HG03442 (cell line): ENCODE results near the gene RELL1.

ENCODE experiments used
- ATAC-seq: cut with Tn5 transposase; IDR thresholded peaks from one replicate; pipeline ENCODE4 v1.9.1; 2021; ENCODE audit warnings: mild to moderate bottlenecking, moderate library complexity; ENCODE audit not compliant: unreplicated experiment

Gene RELL1

DNA sequence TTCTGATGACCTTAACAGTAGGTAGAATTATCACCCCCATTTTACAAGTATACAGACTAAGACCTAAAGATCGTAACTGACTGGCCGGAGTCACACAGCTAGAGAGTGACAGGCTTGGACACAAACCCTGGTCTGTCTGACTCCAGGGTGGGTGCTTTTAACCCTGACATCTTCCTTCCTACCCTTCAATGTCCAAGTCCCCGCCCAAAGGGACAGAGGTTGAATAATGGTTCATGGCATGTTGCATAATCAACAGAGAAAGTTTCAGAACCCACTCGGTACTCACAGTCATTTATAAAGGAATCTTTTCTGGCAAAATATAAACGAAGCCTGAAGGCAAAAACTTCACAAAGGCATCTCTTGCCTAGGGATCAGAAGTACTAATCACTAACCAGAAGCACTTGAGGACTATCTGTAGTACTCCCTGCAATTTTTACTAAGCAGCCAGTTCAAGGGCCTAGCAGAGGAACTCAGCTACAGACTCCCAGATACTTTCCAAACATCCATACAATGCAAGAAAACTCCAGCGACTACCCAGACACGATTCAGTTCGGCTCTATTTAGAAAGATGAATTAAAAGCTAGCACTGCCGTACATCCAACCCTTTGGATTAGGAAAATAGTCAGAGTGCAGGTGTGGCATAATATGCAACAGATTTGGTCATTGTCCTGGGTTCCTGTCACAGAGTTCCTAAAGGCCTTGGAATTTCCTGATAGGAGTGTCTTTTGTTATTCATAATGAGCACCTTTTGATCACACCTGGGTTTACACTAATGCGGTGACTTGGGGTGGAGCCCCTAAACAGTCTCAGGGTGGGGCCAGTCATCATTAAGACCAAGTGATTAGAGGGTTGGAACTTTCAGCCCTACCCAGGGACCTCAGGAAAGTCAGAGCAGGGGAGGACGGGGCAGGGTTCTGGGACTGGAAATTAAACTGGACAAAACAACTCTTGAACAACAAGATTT is 44.0 kb downstream of the RELL1 start:
- ATAC-seq, result no peak

DNA sequence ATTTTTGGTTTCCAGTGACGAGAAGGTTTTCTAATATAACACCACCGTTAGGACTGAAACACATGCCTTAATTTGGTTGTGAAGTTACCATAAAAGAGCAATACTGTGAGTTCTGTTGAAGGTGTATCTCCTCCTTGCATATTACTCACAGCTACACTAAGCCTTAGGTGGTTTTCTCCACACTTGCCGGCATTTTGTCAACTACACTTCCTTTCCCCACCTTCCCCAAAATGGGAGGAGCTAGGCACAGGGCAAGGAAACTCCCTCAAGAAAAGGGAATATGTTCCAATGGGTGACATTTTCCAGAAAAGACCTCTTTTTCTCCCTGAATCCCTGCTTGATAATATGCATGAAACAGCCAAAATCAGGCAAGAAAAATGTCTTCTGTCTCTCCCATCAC is 44.8 kb downstream of the RELL1 start:
- ATAC-seq, result no peak

DNA sequence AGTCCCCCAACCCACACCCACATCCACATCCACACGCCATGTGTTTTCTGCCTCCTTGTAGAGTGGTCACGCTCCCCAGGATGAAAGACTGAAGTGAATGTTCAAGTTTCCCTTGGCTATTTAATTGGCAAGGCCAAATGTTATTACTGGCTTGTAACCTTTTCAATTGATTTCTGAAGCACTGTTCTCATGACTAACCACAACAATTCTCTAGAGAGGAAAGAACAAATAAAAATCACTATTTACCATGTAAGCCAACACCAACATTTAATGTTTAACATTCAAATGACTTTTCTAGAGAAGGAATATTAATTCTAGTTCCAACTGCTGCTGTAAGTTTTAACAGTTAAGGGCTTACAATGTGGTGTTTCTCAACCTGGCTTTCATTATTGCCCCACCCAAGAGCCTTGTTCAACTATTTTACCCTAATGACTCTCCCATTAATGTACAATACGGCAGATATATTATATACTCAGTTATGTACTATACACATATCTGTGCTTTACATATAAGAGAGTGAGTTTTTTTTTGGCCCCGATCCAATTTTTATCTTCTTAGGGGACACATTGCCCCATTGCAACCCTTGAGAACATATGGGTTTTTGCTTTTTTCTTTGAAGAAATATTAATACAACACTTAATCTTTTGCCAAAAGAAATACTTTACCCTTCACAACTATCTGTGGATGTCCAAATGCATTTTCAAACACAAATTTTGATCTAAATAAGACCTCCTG is 46.5 kb downstream of the RELL1 start:
- ATAC-seq, result no peak

DNA sequence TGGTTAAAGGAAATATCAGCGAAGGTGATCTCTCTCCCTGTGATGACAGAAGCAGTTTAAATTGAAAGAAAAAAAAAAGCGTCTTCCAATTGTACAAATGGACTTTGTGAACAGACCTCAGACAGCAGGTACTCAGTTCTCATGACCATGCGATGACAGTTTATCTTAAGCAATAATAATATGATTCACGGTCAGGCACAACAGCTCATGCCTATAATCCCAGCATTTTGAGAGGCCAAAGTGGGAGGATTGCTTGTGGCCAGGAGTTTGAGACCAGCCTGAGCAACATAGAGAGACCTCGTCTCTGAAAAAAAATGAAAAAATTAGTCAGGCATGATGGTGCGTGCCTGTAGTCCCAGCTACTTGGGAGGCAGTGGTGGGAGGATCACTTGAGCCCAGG is 51.0 kb downstream of the RELL1 start:
- ATAC-seq, result no peak

DNA sequence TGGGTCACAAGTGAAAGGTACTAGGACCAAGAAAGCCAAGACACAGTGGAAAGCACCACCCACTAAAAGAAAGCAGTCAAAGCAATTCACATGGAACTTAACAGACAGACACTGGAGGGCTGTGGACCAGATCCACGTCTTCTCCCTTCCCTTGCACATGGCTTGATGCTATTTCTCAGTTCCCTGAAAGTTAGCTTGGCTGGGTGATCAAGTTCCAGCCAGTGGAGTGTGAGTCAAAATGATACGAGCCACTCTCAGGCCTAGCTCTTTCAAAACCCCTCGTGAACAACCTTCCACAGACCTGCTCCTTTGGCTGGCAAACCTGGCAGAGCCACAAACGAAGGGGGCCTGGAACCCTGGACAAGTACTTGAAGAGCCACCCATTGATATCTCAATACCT is 52.0 kb downstream of the RELL1 start:
- ATAC-seq, result no peak

DNA sequence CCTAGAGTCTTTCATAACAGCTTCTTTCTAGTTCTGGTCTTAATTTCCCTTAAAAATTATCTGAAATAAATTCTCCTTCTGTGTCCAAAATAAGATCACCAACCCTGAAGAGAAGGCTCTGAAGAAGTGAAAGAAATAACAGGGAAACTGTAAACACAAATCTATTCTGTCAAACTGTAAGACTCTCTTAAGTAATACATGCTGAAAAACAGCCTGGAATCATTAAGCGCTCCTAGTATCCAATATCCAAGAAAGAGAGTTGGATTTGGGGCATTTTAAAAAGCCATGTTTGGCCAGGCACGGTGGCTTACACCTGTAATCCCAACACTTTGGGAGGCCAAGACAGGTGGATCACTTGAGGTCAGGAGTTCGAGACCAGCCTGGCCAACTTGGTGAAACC is 53.3 kb downstream of the RELL1 start:
- ATAC-seq, result no peak

DNA sequence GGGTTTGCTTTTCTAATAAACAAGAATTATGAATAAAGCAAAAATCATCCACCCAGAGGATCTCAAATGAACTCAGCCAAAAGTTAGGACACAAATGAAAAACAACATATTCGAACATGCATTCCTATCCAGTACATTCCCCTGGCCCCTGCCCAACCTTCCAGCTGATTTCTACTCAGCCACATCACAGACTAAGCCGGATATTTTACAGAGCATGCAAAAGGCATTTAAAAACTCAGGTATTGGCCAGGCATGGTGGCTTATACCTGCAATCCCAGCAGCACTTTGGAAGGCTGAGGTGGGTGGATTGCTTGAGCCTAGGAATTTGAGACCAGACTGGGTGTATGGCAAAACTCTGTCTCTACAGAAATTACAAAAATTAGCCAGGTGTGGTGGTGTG is 54.6 kb downstream of the RELL1 start:
- ATAC-seq, result no peak

DNA sequence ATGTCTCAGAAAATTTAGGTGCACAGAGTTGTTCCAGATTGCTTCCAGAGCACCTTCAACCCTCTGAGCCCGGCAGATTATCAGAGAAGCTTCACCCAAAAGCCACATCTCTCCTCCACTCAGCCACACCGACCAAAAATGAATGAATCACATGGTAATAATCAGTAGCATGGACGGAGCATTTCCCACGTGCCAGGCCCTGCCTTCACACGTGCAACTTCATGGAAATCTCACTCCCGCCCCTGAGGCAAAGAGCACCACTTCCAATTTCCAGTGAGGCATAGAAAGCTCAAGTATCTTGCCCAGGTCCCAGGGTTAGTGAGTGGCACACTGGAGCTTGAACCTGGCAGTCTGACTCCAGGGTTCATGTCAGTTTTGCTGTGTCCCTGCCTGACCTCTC is 56.5 kb downstream of the RELL1 start:
- no peak for ATAC-seq

DNA sequence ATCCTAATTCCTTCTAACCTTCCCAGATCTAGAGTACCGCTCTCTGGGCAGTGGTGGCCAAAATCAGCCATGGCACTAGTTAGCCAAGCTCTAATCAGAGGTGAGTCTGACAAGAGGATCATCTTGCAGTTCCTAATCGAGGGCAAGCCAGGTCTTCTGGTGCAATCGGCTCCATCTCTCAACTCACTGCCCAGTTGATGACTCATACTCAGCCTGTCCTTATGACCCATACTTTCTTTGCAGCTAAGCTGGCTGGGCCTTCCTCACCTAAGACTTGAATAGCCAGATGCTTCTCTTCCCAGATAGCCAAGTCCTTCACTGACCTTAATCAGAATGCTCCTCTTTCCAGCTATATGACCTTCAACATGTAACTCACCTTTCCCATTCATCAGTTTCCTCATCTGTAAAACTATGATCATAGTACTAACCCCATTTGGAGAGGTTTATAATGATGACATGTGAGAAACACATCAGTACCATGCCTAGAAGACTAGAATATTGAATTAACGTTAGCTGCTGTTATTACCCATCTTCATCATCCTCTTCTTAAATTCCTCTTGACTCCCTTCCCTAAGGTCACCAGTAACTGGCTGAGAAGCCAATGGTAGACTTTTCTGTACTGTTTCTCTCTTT is 57.1 kb downstream of the RELL1 start:
- no peak for ATAC-seq

DNA sequence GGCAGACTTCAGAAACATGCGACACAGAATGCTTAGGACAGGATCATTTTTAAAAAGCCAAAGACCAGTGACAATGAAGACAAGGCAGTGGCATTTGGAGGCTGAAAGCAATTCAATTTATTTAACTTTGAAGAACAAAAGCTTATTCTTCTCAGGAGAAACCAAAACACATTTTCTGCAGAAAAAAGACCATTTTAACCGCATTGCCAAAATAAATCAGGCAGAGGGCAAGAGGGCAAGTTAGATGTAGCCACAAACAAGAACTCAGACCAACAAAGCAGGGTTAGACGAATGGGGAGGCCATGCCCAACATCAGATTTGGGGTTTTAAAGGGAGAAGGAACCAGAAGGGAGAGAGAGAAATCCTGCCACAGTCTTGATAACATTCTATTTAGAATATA is 58.9 kb downstream of the RELL1 start:
- no peak for ATAC-seq

DNA sequence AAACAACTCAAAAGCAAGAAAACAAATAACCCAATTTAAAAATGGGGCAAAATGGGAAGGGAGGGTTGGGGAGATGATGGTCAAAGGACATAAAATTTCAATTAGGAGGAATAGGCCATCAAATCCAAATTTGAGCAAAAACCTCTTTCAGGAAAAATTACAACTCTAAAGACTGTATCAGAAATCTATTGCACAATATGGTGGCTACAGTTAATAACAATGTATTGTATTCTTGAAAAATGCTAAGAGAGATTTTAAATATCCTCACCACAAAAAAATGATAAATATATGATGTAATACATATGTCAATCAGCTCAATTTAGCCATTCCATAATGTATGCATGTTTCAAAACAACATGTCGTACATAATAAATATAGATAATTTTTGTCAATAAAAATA is 60.7 kb downstream of the RELL1 start:
- ATAC-seq, result no peak

DNA sequence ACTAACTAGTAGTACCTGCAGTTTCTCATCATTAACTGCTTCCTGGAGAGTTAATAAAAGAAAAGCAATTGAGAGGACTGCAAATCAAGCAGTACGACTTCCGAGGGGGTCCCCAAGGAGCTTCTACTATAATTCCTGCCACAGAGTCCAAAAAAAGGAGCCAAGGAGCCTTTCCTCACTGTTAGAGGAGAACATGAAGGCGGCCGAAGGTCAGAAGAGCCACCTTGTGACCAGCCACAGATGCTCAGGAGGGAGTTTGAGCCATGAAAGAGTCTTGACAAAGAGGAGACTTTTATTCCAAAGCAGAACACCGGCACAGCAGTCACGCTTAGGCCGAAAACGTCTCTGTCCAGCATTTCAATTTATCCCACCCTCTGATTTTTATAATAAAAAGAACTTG is 62.2 kb downstream of the RELL1 start:
- no peak for ATAC-seq

DNA sequence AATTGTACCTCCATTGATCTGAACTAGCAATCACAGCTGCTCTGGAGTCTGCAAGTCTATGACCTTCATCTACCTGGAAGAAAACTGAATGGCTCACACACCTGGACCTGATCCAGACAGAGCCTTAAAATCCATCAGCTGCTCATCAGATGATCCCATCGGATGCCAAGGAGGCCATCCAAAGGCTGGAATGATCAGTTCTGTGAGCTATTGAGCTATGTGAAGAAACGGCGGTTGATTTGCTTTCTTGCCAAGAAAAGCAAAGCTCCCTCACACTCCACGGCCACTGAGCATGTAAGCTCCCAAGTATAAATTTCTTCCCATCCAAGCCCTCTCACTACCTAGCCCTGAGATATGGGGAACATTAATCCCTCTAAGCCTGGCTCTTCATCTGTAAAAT is 63.1 kb downstream of the RELL1 start:
- ATAC-seq, result no peak

DNA sequence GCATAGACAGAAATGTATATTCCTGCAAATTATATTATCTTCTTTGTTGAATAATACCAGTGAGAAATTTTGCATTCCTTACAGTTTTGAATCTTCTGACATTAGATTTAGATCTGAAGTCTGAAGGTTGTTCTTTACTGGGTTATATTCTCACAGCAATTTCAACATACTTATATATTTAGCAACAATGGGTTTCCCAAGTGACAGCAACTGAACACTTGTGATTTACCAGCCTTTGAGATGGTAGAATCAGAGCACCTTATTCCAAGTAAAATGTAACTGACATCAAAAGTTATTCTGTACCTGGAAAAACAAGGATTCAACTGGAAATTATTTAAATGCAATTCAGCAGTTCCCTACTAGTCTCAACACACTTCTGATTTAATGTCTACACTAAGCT is 66.0 kb downstream of the RELL1 start:
- no peak for ATAC-seq

DNA sequence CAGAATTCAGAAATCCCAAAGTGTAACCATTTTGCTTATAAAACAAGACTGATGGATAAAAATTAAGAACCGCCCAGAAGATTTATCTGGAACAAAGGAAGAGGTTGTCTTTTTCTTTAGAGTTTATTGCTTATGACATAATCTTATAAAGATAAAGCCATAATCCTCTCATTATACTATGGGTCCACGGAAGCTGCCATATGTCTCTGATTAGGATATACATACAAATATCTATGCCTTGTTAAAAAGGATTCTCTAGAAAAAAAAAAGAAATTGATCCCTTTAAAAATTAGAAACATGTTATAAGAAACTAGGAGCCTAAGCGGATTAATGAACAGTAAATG is 70.5 kb downstream of the RELL1 start:
- ATAC-seq, result no peak

DNA sequence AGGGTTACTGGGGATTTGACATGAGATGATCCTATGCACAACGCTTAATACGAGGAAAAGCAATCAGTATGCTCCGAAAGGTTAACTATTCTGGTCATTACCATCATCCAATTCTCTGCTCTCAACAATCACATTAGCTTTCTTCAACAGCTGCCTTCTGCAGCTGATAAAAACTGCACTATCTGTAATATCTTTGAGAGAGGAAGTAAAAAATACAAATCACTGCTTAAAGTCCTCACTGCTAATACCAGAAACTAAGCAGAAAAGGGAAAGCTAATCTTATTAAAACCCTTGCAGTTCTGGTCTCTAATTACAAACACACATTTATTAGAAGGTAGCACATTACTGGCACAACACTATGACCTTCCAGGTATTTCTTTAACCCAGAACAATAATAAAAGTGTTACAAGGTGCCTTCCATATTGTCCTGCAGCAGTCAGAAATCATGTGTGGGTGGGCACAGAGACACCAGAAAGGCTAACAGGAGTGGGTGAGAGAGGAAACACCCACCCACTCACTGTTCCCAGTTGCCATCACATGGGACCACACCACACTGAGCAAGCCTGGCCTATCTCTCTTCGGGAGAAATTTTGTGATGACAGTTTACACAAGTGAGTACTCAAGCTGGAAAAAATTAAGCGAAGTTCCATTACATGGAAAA is 71.0 kb downstream of the RELL1 start:
- no peak for ATAC-seq

DNA sequence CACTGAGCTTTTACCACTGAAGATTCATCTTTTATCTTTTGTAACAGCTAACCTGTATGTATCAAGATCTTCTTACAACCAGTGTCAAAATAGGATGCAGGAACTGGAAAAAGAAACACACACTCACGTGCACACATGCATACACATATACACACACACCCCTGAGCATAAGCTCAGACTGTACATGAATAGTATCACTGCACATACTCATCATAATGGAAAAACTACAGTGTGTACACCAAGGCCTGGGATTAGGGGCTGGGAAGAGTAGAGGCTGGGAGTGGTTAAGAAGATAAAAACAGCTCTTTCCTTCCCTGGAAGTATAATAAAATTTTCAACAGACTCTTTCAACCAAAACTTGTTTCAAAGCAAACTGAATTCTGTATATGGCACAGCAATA is 73.4 kb downstream of the RELL1 start:
- ATAC-seq, result no peak

DNA sequence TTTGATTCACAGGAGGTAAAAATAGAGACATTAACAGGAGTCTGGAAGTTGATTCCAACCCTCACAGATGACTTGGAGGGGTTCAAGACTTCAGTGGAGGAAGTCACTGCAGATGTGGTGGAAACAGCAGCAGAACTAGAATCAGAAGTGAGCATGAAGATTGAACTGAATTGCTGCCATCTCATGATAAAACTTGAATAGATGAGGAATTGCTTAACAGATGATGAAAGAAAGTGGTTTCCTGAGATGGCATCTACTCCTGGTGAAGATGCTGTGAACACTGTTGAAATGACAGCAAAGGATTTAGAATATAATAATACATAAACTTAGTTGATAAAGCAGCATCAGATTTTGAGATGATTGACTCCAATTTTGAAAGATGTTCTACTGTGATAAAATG is 76.5 kb downstream of the RELL1 start:
- ATAC-seq, result no peak

DNA sequence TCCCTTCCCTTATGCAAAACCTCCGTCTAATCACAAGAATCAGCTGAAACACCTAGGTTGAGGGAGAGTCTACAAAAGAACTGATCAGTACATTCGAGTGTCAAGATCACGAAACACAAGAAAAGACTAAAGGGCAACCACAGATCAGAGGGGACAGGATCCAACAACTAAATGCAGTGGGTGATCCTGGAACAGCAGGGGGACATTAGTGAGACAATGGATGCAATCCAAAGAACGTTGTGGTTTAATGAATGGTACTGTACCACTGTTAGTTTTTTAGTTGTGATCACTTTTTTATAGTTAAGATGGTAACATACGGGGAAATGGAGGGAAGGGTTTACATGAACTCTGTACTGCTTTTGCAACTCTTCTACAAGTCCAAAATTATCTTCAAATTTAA is 79.2 kb downstream of the RELL1 start:
- no peak for ATAC-seq

DNA sequence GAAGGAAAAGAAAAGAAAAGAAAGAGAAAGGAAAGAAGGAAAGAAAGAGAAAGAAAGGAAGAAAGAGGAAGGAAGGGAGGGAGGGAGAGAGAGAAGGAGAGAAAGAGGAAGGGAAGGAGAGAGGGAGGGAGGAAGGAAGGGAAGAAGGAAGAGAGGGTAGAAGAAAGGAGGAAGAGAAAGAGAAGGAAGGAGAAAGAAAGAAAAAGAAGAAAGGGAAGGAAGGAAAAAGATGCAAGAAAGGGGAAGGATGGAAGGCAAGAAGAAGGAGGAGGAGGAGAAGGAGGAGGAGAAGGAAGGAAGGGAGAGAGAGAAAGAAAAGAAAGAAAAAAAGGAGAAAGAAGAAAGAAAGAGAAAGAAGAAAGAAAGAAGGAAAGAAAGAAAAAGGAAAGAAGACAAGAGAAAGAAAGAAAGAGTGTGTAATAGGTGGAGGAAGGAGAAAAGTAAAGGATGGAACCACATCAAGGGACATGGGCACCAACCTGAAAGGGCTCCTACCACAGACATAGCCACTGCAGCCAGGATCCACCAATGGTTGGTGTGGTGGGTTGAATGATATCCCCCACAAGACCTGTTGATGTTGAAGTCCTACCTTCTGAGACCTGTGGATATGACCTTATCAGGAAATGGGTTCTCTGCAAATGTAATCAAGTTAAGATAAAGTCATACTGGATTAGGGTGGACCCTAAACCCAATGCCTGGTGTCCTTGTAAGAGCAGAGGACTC is 80.2 kb downstream of the RELL1 start:
- no peak for ATAC-seq

DNA sequence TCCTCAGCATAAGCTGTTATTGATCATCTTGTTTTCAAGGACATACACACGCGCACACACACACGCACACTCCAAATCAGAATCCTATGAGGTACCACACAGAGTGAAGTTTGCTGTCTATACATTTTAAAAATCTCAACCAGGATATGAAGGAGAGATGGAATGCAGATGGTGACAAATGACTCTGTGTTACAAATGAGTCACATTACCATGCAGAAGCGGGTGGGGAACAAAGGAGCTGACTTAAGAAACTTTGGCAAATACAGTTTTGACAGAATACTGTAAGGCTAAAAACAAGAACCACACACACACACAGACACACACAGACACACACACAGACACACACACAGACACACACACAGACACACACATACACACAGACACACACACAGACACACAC is 81.7 kb downstream of the RELL1 start:
- ATAC-seq, result no peak
